Muscle layer of colon (tissue), 2 donors: Measurements from ENCODE around the gene HYAL4.
"Not testable (repeated sequence)": the region's sequence is repeated elsewhere in the genome, so short reads cannot be mapped to it uniquely, and the experiment has no call there.

ENCODE experiments used
- H3K27ac ChIP-seq: one replicate; pipeline ENCODE4 v1.7.0; 2013; ENCODE audit warnings: low read depth, mild to moderate bottlenecking, low read length, moderate library complexity
- H3K27me3 ChIP-seq, 2 donors: one replicate each; pipeline ENCODE4 v1.7.0; 2013; ENCODE audit warnings: low read length in 2 of 2, mild to moderate bottlenecking in 2 of 2; ENCODE audit not compliant: insufficient read depth in 2 of 2, control insufficient read depth in 1 of 2
- H3K36me3 ChIP-seq: one replicate; pipeline ENCODE4 v1.7.0; 2013; ENCODE audit warnings: mild to moderate bottlenecking, low read length; ENCODE audit not compliant: insufficient read depth
- H3K4me1 ChIP-seq: one replicate; pipeline ENCODE4 v1.7.0; 2013; ENCODE audit warnings: mild to moderate bottlenecking, low read length; ENCODE audit not compliant: insufficient read depth
- H3K4me3 ChIP-seq, 2 donors: one replicate each; pipeline ENCODE4 v1.7.0; 2013; ENCODE audit warnings: low read length in 2 of 2, low read depth in 1 of 2, mild to moderate bottlenecking in 1 of 2, moderate library complexity in 1 of 2
- H3K9ac ChIP-seq: one replicate; pipeline ENCODE4 v1.7.0; 2013; ENCODE audit warnings: low read length
- H3K9me3 ChIP-seq: one replicate; pipeline ENCODE4 v1.7.0; 2013; ENCODE audit warnings: mild to moderate bottlenecking, low read length
- donor health status: abdominal sarcoma.
- donor health status: Adenocarcinoma of cecum.

HYAL4 gene

GRCh38 chr7:123819795-123820194 lies 25.2 kb upstream of the HYAL4 start:
- H3K9me3 ChIP-seq, H3K36me3 ChIP-seq: not testable (repeated sequence)

GRCh38 chr7:123820864-123821263 lies 24.1 kb upstream of the HYAL4 start:
- Histone ChIP-seq H3K27me3 (no peaks in the 10 kb centered on the region), H3K4me1 (no peaks in the 10 kb centered on the region), H3K36me3 (no peaks in the 10 kb centered on the region), H3K9me3 (no peaks in the 10 kb centered on the region), H3K27ac (no peak overlapping the region), H3K9ac (no peak overlapping the region), H3K4me3 (no peak overlapping the region)

More at GRCh38 chr7:123819795-123820194, 25.2 kb upstream of the HYAL4 start:
- not testable (repeated sequence) for H3K27me3 ChIP-seq, H3K4me1 ChIP-seq, H3K27ac ChIP-seq, H3K9ac ChIP-seq, H3K4me3 ChIP-seq

GRCh38 chr7:123821320-123821719 lies 23.6 kb upstream of the HYAL4 start:
- Histone ChIP-seq H3K9me3 (no peaks in the 10 kb centered on the region), H3K9ac (no peak overlapping the region), H3K36me3 (no peaks in the 10 kb centered on the region), H3K4me3 (no peak overlapping the region), H3K4me1 (no peaks in the 10 kb centered on the region), H3K27ac (no peak overlapping the region), H3K27me3 (no peaks in the 10 kb centered on the region)

GRCh38 chr7:123823898-123824753 lies 20.8 kb upstream of the HYAL4 start:
- no peak overlapping the region for H3K27ac ChIP-seq

GRCh38 chr7:123824754-123825067 lies 20.3 kb upstream of the HYAL4 start:
- no peak overlapping the region for H3K27ac ChIP-seq
- H3K36me3 ChIP-seq, result no peaks in the 10 kb centered on the region
- H3K9me3 ChIP-seq, result no peaks in the 10 kb centered on the region
- H3K4me1 ChIP-seq, result no peaks in the 10 kb centered on the region
- H3K27me3 ChIP-seq, result no peaks in the 10 kb centered on the region
- no peak overlapping the region for H3K4me3 ChIP-seq
- no peak overlapping the region for H3K9ac ChIP-seq

More at GRCh38 chr7:123823898-123824753, 20.8 kb upstream of the HYAL4 start:
- H3K36me3 ChIP-seq, result no peaks in the 10 kb centered on the region
- no peak overlapping the region for H3K4me3 ChIP-seq
- H3K4me1 ChIP-seq, result no peaks in the 10 kb centered on the region
- no peaks in the 10 kb centered on the region for H3K9me3 ChIP-seq
- no peaks in the 10 kb centered on the region for H3K27me3 ChIP-seq
- H3K9ac ChIP-seq, result no peak overlapping the region

- Histone ChIP-seq H3K9me3 (no peaks in the 10 kb centered on the region), H3K9ac (no peak overlapping the region), H3K4me1 (no peaks in the 10 kb centered on the region), H3K27me3 (no peaks in the 10 kb centered on the region), H3K27ac (no peak overlapping the region), H3K4me3 (no peak overlapping the region), H3K36me3 (no peaks in the 10 kb centered on the region)
Observed at GRCh38 chr7:123828805-123829204, 16.2 kb upstream of the HYAL4 start.

GRCh38 chr7:123836656-123837055 lies 8.3 kb upstream of the HYAL4 start:
- Histone ChIP-seq H3K27ac (no peak overlapping the region), H3K27me3 (no peaks in the 10 kb centered on the region), H3K9me3 (no peaks in the 10 kb centered on the region), H3K4me1 (no peaks in the 10 kb centered on the region), H3K4me3 (no peak overlapping the region), H3K36me3 (no peaks in the 10 kb centered on the region), H3K9ac (no peak overlapping the region)

- not testable (repeated sequence) for H3K27ac ChIP-seq, H3K4me1 ChIP-seq, H3K9me3 ChIP-seq, H3K27me3 ChIP-seq, H3K4me3 ChIP-seq, H3K9ac ChIP-seq, H3K36me3 ChIP-seq
Observed at GRCh38 chr7:123839106-123839505, 5.9 kb upstream of the HYAL4 start.

- not testable (repeated sequence) for H3K9me3 ChIP-seq, H3K9ac ChIP-seq, H3K27ac ChIP-seq, H3K4me3 ChIP-seq, H3K4me1 ChIP-seq, H3K27me3 ChIP-seq, H3K36me3 ChIP-seq
Observed at GRCh38 chr7:123844142-123844541, 827 bp upstream of the HYAL4 start.

GRCh38 chr7:123845823-123846216 lies 851 bp downstream of the HYAL4 start:
- H3K9ac ChIP-seq, result no peak overlapping the region
- H3K36me3 ChIP-seq, result no peaks in the 10 kb centered on the region
- H3K9me3 ChIP-seq, result no peaks in the 10 kb centered on the region
- H3K27me3 ChIP-seq, result no peaks in the 10 kb centered on the region
- no peak overlapping the region for H3K27ac ChIP-seq
- H3K4me1 ChIP-seq, result no peaks in the 10 kb centered on the region
- no peak overlapping the region for H3K4me3 ChIP-seq

GRCh38 chr7:123846217-123846891 lies 1.4 kb downstream of the HYAL4 start:
- Histone ChIP-seq H3K4me3 (no peak overlapping the region), H3K4me1 (no peaks in the 10 kb centered on the region), H3K27ac (no peak overlapping the region)

GRCh38 chr7:123847868-123848267 lies 2.9 kb downstream of the HYAL4 start:
- Histone ChIP-seq H3K27me3 (no peaks in the 10 kb centered on the region), H3K4me1 (no peaks in the 10 kb centered on the region), H3K9me3 (no peaks in the 10 kb centered on the region), H3K9ac (no peak overlapping the region), H3K27ac (no peak overlapping the region), H3K4me3 (no peak overlapping the region), H3K36me3 (no peaks in the 10 kb centered on the region)

More at GRCh38 chr7:123846217-123846891, 1.4 kb downstream of the HYAL4 start:
- Histone ChIP-seq H3K9ac (no peak overlapping the region), H3K9me3 (no peaks in the 10 kb centered on the region), H3K27me3 (no peaks in the 10 kb centered on the region), H3K36me3 (no peaks in the 10 kb centered on the region)
